HG03066 (cell line): ENCODE data around the gene UBE3B.

Experiments used
- ATAC-seq: cut with Tn5 transposase; IDR thresholded peaks from one replicate; pipeline ENCODE4 v1.9.1; 2021; ENCODE audit warnings: low read depth; ENCODE audit not compliant: unreplicated experiment

The UBE3B gene

GRCh38 chr12:109493938-109494337 lies 16.5 kb downstream of the UBE3B start:
- no peak for ATAC-seq

- ATAC-seq: no peak
These were observed 17.0 kb downstream of the UBE3B start for GRCh38 chr12:109494348-109494881.

- ATAC-seq: no peak
These were observed 17.6 kb downstream of the UBE3B start for GRCh38 chr12:109495012-109495411.

- no peak for ATAC-seq
These were observed 18.9 kb downstream of the UBE3B start for GRCh38 chr12:109496306-109496705.

GRCh38 chr12:109497675-109498074 lies 20.2 kb downstream of the UBE3B start:
- ATAC-seq: no peak

GRCh38 chr12:109500406-109501185 lies 23.2 kb downstream of the UBE3B start:
- no peak for ATAC-seq

GRCh38 chr12:109501299-109501698 lies 23.9 kb downstream of the UBE3B start:
- no peak for ATAC-seq

- no peak for ATAC-seq
These were observed 24.9 kb downstream of the UBE3B start for GRCh38 chr12:109502332-109502731.

GRCh38 chr12:109503611-109504010 lies 26.2 kb downstream of the UBE3B start:
- no peak for ATAC-seq

- no peak for ATAC-seq
These were observed 26.6 kb downstream of the UBE3B start for GRCh38 chr12:109504068-109504467.

GRCh38 chr12:109510196-109510595 lies 32.8 kb downstream of the UBE3B start:
- no peak for ATAC-seq

- ATAC-seq: no peak
These were observed 35.2 kb downstream of the UBE3B start for GRCh38 chr12:109512608-109513007.

- no peak for ATAC-seq
These were observed 35.6 kb downstream of the UBE3B start for GRCh38 chr12:109513051-109513450.

GRCh38 chr12:109513977-109514376 lies 36.5 kb downstream of the UBE3B start:
- no peak for ATAC-seq

GRCh38 chr12:109517619-109518018 lies 40.2 kb downstream of the UBE3B start:
- no peak for ATAC-seq

- no peak for ATAC-seq
These were observed 41.6 kb downstream of the UBE3B start for GRCh38 chr12:109518820-109519665.

GRCh38 chr12:109519787-109520186 lies 42.4 kb downstream of the UBE3B start:
- no peak for ATAC-seq

- no peak for ATAC-seq
These were observed 44.4 kb downstream of the UBE3B start for GRCh38 chr12:109521831-109522230.

- no peak for ATAC-seq
These were observed 45.6 kb downstream of the UBE3B start for GRCh38 chr12:109523071-109523470.

GRCh38 chr12:109523504-109523903 lies 46.1 kb downstream of the UBE3B start:
- ATAC-seq: no peak

- ATAC-seq: no peak
These were observed 47.2 kb downstream of the UBE3B start for GRCh38 chr12:109524466-109525278.
